ENCODE data around the gene HOXB5.

Gene HOXB5

DNA sequence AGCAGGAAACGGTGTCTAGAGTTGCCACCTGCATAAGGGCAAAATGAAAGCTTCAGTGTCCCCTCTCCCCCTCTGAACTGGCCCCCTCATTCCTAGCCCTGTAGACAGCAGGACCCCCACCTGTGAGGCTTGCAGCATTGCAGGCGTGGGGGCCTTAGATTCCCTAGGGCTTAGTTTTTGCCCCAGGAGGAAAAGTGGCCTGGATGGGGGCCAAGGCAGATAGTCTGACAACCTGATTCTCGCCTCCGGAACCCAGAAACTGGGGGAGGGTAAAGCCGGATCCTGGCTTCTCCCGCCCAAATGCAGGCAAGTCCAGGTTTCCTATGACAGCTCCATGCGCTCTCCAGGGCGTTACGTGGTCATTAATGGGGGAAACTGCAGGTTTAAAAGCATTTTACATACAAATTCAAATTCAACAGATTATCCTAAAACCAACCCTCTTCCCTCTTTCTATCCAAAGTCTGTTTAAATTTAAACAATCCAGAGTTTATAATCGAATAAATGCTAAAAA, 11.9 kb upstream of the HOXB5 start:
- DNase-seq: no peak

DNA sequence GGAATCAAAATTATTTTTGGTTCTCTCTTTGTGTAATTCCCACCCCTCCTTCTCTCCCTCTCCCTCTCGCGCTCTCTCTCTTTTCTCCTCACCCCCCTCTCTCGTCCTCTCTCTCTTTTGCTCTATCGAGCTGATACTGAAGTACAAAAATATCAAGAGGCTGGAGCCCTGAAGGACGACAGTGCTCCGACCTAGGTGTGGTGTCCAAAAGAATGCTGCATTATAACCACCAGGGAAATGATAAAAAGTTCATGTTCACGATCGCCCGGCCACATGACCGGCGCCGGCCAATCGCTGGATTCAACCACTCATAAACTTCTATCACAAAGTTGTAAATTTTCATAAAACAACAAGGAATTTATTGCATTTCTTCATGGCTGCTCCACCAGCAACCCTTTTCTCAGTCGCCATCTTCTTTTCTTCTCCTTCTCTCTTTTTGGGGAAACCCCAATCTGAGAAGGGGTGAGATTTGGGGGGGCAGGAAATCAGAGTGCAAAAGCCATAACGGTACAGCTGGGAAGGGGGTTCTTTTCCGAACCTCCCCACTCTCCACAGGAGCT, 11.3 kb upstream of the HOXB5 start, which contains the start of gene HOXB6:
Gene HOXB6 (minus strand): TSS at position 217 of the 560 bp plus-strand sequence. CDS start 6,836 bp downstream, outside the sequence.
- DNase-seq: no peak

DNA sequence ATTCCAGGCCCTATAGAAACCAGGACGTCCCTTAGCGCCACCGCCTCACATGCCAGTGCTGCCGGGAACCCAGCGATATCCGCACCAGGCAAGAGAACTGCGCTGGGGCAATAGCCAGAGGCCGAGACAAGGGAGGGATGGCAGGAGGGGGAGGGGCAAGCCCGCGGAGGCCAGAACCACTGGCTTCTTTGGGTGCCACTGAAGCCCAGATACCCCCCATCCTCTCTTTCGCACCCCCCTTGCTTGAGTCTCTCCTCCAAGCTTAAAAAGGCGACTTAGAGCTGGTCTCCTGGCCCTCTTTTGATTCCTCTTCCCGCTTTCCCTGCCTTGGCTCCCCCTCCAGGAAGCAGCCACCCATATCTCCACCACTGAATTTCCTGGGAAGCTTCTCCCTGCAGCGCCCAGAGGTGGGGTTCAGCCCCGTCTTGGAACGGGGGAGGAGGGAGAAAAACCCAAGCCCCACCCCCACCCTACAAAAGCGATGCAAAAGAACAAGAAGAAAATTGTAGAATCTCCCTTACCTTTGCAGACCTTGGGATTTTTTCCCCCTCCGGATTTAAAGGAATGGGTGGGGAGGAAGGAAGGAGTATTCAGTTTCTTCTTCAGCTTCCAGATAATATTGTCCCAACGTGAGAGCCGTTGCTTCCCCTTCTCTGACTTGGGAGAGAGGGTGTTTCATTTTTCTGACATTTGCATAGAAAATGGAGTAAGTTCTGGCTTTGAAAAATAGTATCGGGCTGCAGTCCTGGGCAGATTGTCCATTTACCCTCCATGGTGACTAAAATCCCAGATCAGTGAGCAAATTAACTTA, 10.6 kb upstream of the HOXB5 start:
- no peak for DNase-seq

DNA sequence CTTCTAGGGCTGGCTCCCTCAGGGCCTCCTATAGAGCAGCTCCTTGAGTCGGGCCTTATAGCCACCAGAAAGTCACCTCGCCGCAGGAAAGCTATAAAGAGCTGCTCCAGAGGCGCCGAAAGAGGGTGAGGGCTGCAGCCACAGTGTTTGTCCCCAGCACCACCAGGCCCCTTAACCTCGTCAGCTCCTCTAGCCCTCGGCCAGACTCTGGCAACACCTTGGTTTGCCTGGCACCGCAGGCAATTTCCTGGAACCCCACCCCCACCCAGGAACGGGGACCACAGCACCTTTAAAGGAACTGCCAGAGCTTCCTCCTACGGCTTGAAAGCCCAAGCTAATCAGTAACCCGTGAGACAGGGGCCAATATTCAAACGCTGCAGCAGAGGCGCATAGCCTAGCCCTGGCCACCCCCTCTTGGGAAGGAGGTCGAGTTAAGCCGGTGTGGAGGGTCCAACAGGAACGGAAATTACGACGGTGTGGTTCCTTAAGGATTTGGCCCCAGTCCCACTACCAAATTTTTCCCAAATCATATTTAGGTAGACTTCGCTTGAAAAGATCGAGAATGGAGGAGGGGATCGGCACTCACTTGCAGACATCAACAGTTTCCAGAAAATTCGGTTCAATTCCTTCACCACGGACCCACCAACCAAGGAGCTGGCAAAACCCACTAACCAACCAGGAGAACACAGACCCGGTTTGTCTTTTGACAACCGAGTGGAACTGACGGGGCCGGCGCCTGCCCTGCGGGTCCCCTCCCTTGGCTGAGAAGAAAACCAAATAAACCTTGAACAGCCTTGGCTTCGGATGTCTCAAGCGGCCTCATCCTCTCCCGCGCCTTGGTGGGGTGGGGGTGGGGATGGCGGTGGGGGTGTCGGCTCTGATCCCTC, 8.2 kb upstream of the HOXB5 start:
- no peak for DNase-seq

GRCh38 chr17:48601207-48601538, 7.6 kb upstream of the HOXB5 start:
- no peak for DNase-seq

DNA sequence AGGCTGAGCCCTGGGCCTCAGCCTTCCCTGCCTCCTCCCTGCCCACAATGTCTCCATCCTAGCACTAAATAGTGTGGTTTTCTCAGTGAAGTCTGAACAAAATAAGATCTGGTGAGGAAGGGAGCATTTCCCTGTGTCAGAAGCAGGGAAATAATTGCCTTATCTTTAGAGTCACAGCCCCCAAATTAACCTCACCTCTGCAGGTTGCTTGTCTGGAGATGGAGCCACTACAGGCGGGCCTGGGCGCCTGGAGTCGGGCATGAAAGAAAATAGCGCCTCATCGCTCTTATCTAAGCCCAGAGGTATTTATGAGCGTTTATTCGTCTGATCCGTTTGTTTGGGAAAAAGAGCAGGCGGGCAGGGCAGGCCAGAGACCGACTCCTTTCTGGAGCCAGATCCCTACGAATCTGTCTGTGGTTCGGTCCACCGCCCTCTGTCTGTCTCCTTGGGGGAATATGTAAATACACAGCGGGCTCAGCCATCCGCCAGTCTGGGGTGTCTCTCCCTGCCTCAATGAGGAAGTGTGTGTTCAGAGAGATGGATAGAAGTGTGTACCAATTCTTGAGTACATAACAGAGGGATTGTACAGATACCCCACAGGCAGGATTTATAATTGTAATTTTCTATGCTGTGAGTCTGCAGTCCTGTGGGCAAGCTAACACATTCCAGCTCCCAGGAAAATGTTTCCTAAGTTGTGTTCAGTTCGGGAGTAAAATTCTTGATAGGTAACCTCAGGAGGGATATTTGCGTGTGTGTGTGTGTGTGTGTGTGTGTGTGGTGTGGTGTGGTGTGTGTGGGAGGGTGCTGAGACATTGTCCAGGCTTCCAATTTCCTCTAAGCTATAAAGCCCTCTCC, 6.9 kb upstream of the HOXB5 start:
- DNase-seq: no peak

DNA sequence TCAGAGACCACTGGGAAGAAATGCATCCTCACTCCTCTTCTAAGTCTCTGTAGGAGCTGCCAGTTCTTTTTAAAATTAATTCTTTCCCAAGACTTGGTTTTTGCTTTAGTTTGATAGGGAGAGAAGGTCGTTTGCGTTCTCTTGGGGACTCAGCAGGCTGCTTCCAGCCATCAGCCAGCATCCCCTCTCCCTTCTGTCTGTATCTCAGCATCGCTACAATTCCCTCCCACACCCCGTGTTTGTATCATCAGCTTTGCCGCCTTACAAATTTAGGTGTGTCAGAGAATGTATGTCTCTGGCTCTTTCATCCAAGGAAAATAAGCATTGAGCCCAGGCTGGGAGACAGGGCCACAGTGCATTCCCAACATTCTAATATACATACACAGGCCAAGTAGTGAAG, 5.8 kb upstream of the HOXB5 start:
- no peak for DNase-seq

- no peak for DNase-seq
Measured at GRCh38 chr17:48598736-48599135, 5.2 kb upstream of the HOXB5 start.

- no peak for DNase-seq
Measured at GRCh38 chr17:48597778-48598631, 4.4 kb upstream of the HOXB5 start.

DNA sequence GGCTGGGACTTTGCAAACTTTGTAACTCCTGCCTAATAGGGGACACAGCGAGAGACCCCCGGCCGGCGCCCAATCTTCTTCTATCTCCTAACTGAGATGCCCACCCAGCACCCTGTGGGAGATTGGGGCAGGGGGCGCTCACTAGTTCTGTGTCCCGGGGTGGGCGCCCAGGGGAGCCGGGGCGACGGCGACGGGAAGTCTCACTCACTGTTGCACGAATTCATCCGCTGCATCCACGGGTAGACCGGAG, 3.9 kb upstream of the HOXB5 start:
- DNase-seq: no peak

DNA sequence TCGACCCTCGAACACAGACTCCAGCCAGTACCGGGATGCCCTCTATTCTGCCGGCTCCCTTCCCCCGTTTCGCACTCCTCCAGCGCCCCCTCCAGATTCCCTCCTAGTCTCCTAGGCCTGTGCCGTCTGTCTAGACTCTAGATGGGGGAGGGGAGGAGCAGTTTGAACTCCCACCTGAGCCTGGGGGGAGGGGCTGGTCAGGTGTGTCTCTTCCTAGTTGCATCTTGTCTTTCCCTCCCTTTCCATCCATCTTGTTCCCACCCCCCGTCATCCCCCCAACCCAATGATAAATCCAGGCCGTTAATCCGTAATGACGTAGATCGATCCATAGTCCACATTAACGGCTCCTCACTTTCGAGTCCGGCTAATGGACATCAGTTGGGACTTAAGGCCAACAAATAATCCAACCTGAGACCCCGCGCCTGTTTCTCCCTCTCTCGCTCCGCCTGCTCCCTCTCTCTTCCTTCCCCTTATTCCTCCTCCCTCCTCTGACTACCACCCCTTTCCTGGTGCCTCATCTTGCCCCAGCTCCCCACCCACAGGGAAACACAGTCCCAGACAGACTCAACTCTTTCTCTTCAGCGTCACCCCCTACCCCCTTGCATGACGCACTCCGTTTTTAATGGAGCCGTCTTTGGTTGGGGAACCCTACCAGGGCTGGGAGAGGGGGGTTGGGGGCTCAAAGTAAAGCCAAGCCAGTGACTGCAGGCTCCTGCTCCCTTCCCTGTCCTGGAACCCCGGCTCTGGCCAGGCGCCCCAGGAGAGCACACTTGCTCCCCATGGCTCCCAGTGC, 3.4 kb upstream of the HOXB5 start:
- DNase-seq: no peak

DNA sequence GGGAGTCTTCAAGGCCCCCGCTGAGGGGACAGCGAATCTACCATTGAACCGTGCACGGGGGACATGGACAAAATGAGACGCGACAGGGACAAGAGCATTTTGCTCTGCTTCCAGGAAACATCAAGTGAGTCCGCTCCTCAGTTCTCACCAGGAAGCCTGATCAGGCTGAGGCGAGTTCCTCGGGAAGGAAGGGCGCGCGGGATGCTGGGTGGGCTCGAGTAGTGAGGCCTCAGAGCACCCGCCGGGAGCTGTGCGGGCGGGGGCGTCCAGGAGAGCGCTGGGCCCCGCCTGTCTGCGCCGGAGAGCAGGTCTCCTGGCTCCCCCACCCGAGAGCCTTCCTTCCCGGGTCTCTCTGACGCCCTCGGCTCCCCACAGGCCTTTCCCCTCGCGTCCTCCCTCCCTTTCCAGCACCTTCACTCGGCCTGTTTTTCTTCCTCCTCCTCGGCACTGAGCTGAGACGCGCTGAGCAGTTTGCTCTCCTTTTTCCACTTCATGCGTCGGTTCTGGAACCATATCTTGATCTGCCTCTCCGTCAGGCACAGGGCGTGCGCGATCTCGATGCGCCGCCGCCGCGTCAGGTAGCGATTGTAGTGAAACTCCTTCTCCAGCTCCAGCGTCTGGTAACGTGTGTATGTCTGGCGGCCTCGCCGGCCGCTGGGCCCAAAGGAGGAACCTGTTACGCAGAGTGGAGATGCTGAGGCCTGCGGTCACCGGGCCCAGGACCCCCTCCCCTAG, 2.6 kb upstream of the HOXB5 start:
- DNase-seq: no peak

GRCh38 chr17:48595278-48595999, 1.9 kb upstream of the HOXB5 start:
- DNase-seq: no peak

- no peak for DNase-seq
Measured at GRCh38 chr17:48594538-48595277, 1.1 kb upstream of the HOXB5 start.

DNA sequence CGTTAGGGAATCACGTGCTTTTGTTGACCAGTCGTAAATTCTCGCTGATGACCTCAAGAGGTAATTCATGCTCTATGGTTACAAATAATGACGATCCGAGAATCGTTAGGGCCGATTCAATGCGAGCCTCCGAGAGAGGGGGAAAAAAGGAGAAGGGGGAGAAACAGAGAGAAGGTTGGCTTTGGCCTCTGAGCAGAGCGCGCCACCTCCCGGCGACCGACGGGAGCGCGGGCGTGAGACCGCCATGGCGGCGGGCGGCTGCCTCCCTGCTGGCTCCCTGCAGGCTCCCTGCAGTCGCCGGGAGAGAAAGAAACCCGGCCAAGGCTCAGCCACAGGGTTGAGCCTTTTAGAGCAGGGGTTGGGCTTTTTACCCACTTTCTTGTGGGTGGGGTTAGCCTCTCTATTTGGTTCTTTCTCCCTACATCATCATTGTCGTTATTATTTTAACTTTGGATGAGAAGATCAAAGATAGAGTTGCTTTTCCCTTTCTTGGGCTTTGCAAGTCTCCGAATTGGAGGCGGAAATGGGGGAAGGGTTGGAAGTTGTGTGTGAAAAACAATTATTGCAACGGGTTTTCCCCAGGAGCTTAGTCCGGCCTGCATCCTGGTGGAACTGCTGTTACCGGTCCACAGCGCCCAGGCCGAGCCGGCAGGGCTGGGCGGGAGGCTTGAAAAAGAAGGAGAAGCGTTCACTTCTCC, 410 bp upstream of the HOXB5 start:
- peak in 2 of 56 donors; percentile 3 to 31 for DNase-seq

- no peak for DNase-seq
Measured at GRCh38 chr17:48592577-48592976, 1.0 kb downstream of the HOXB5 start.

- no peak for DNase-seq
Measured at GRCh38 chr17:48592057-48592514, 1.5 kb downstream of the HOXB5 start.
